Measurements from ENCODE around the gene HOXB6.

DNA sequence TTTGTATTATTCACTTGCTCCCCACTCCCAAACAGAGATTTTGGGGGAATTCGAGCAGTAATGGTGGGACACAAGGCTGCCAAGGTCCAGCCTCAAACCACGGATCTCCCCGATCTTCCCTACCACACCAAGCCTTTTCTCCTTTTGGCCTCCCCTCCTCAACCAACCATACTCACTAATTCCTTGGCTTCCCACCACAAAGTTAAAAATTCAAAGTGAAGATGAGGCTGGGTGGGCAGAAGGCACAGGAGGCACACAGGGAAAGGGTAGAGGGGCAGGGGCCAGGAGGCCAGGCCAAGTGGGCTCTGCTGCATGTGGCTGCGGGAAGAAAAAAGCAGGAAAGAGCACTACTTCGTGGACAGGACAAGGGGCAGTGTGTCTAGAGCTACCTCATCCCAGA, 41.9 kb downstream of the HOXB6 start:
- TF ChIP-seq, protein P1, sequence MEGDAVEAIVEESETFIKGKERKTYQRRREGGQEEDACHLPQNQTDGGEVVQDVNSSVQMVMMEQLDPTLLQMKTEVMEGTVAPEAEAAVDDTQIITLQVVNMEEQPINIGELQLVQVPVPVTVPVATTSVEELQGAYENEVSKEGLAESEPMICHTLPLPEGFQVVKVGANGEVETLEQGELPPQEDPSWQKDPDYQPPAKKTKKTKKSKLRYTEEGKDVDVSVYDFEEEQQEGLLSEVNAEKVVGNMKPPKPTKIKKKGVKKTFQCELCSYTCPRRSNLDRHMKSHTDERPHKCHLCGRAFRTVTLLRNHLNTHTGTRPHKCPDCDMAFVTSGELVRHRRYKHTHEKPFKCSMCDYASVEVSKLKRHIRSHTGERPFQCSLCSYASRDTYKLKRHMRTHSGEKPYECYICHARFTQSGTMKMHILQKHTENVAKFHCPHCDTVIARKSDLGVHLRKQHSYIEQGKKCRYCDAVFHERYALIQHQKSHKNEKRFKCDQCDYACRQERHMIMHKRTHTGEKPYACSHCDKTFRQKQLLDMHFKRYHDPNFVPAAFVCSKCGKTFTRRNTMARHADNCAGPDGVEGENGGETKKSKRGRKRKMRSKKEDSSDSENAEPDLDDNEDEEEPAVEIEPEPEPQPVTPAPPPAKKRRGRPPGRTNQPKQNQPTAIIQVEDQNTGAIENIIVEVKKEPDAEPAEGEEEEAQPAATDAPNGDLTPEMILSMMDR (IDR thresholded peaks at IDR 0.05), result no peak
- TF ChIP-seq POLR2A (IDR thresholded peaks at IDR 0.05), result no peak

All from testis (tissue), 2 donors.